Osteoblast (primary cell): ENCODE measurements around the gene REC114. TPM values are rescaled to one million over a fixed set of nuclear protein-coding genes. Genes with fewer than 3 reads are reported as not detected.

ENCODE experiments used
- DNase-seq: peaks from one replicate; pipeline ENCODE4 v3.0.0; 2011; ENCODE audit warnings: low spot score, mixed read lengths; ENCODE audit not compliant: insufficient read length; ENCODE audit errors: missing footprints
- H2AFZ ChIP-seq: 2 replicates; pipeline ENCODE4 v1.6.0; 2011; ENCODE audit warnings: mild to moderate bottlenecking, low read length
- H3K27ac ChIP-seq: 2 replicates; pipeline ENCODE4 v1.5.1; 2011; ENCODE audit warnings: mild to moderate bottlenecking, low read depth, low read length, moderate library complexity
- H3K27me3 ChIP-seq: 2 replicates; pipeline ENCODE4 v1.6.0; 2012; ENCODE audit warnings: mild to moderate bottlenecking, control low read depth, inconsistent platforms, low read length, moderate library complexity; ENCODE audit not compliant: insufficient read depth
- H3K36me3 ChIP-seq: 2 replicates; pipeline ENCODE4 v1.5.1; 2011; ENCODE audit warnings: mild to moderate bottlenecking, low read length, control low read depth, moderate library complexity; ENCODE audit not compliant: insufficient read depth
- H3K4me1 ChIP-seq: 2 replicates; pipeline ENCODE4 v1.5.1; 2011; ENCODE audit warnings: mild to moderate bottlenecking, low read length, control low read depth, moderate library complexity; ENCODE audit not compliant: insufficient read depth
- H3K4me2 ChIP-seq: 2 replicates; pipeline ENCODE4 v1.6.0; 2011; ENCODE audit warnings: mild to moderate bottlenecking, low read length; ENCODE audit not compliant: insufficient read depth
- H3K4me3 ChIP-seq: fragments of 200-600 bp; sonication (generic); 3 replicates; pipeline ENCODE4 v1.5.1; 2012; ENCODE audit warnings: mild to moderate bottlenecking, low read length, inconsistent platforms; ENCODE audit not compliant: insufficient read depth
- H3K79me2 ChIP-seq: 2 replicates; pipeline ENCODE4 v1.6.0; 2012; ENCODE audit warnings: mild to moderate bottlenecking, low read length, control low read depth, inconsistent platforms; ENCODE audit not compliant: insufficient read depth
- H3K9me3 ChIP-seq: 2 replicates; pipeline ENCODE4 v1.5.1; 2011; ENCODE audit warnings: low read depth, low read length, control low read depth
- H4K20me1 ChIP-seq: 2 replicates; pipeline ENCODE4 v1.6.0; 2012; ENCODE audit warnings: mild to moderate bottlenecking, low read length, control low read depth; ENCODE audit not compliant: insufficient read depth
- CTCF ChIP-seq: IDR thresholded peaks from 2 replicates; pipeline ENCODE4 v1.5.1; 2011; ENCODE audit warnings: mild to moderate bottlenecking, low read depth, low read length, moderate library complexity; ENCODE audit errors: extremely low read depth
- total RNA-seq: library from RNA; depleted of rRNA; stranded (reverse); fragments of >200 nt; gene quantifications from 2 replicates; pipeline ENCODE4 v1.2.3, GENCODE V29; 2012

The REC114 gene
- total RNA-seq, 1 donor = not detected

DNA sequence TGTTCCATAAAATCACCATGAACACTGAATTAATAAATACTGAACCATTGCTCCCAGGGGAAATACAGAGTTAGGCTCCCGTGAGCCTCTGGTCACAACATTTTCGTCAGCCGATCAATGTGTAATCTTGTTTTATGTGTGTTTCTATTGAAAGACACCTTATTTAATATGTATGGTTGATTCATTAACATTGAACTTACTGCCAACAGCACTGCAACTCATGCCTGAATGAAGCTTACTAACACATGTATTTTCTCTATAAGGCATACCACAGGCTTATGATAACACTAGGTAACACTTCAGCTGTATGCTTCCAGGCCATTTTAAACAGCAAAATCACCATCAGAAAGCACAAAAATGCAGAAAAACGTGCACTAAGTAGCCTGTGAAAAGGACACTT, 9.1 kb upstream of the REC114 start:
- Histone ChIP-seq H3K79me2 (no peaks in the 10 kb centered on the region), H3K27me3 (peaks cover 10% of the 10 kb centered on the region), H3K4me3 (no peak overlapping the region), H3K4me1 (no peaks in the 10 kb centered on the region), H4K20me1 (no peaks in the 10 kb centered on the region), H3K27ac (no peak overlapping the region), H2AFZ (no peak overlapping the region), H3K4me2 (no peak overlapping the region), H3K9me3 (no peaks in the 10 kb centered on the region), H3K36me3 (no peaks in the 10 kb centered on the region)
- no peak for TF ChIP-seq CTCF
- DNase-seq = no peak

DNA sequence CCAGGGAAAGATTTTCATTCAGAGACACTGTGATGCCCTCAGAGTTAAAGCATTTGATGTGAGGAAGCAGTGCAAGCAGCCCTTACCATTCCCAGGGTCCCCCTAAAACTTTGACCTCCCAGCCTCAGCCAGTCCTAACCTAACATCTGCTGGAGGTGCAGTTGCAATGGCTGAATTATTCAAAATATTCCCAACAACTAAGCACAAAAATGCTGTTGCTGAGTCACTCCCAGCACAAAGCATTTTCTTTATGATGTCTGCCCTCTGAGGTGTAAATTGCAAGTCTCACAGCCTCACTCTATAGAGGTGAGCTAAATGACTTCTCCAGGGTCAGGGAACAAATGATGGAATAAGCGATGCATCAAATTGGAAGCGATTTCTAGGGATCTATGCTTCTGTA, 6.4 kb upstream of the REC114 start:
- no peaks in the 10 kb centered on the region for H3K9me3 ChIP-seq
- no peak overlapping the region for H2AFZ ChIP-seq
- no peak overlapping the region for H3K27ac ChIP-seq
- no peak for DNase-seq
- no peak overlapping the region for H3K4me2 ChIP-seq
- TF ChIP-seq CTCF = no peak
- H3K27me3 ChIP-seq = peaks cover 20% of the 10 kb centered on the region
- H4K20me1 ChIP-seq = no peaks in the 10 kb centered on the region
- H3K36me3 ChIP-seq = no peaks in the 10 kb centered on the region
- H3K4me1 ChIP-seq = no peaks in the 10 kb centered on the region
- H3K79me2 ChIP-seq = no peaks in the 10 kb centered on the region
- no peak overlapping the region for H3K4me3 ChIP-seq

DNA sequence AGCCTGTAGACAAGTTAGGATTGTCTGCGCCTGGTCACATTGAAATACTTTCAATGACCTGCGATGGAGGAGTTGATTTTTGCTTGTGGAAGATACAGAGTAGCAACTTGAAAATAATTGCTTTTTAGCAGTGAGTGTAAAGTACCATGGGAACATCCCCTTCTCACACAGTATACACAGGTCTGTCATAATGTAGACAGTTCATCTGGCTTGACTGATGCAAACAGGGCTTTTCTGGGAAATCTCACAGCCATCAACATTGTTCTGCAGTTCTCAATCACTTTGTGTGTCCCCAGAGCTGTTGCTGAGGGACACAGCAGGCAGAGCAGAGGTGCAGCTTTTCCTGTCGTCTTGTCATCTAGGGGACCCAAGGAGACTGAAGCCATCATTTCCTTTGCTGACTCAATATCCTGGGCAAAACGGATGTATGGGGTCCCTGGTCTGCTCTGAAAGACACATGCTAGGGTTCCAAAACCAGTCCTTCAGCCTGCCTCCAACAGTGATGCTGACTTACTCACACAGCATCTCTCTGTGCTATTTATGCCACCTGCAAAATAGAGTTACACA, 5.3 kb upstream of the REC114 start:
- H3K79me2 ChIP-seq = no peaks in the 10 kb centered on the region
- DNase-seq = no peak

GRCh38 chr15:73438651-73439050, 4.3 kb upstream of the REC114 start:
- Histone ChIP-seq H3K27me3 (peaks cover 24% of the 10 kb centered on the region), H2AFZ (no peak overlapping the region), H3K4me2 (no peak overlapping the region), H3K27ac (no peak overlapping the region), H3K4me3 (no peak overlapping the region), H3K9me3 (no peaks in the 10 kb centered on the region), H3K79me2 (no peaks in the 10 kb centered on the region), H3K4me1 (no peaks in the 10 kb centered on the region), H3K36me3 (no peaks in the 10 kb centered on the region), H4K20me1 (no peaks in the 10 kb centered on the region)
- DNase-seq = no peak
- no peak for TF ChIP-seq CTCF

More for the DNA sequence above, 5.3 kb upstream of the REC114 start:
- no peaks in the 10 kb centered on the region for H3K36me3 ChIP-seq
- peaks cover 24% of the 10 kb centered on the region for H3K27me3 ChIP-seq
- no peak for TF ChIP-seq CTCF
- no peak overlapping the region for H3K27ac ChIP-seq
- H3K4me3 ChIP-seq = no peak overlapping the region
- H3K9me3 ChIP-seq = no peaks in the 10 kb centered on the region
- H2AFZ ChIP-seq = no peak overlapping the region
- no peaks in the 10 kb centered on the region for H3K4me1 ChIP-seq
- no peak overlapping the region for H3K4me2 ChIP-seq
- no peaks in the 10 kb centered on the region for H4K20me1 ChIP-seq
